Right renal cortex interstitium (tissue), 3 donors: ENCODE data around the gene FRMD8. TPM values are rescaled to one million over a fixed set of nuclear protein-coding genes. Genes with fewer than 3 reads are reported as not detected.
A peak's percentile ranks its signal among the peaks of the same experiment; 100 is the strongest.
"Not testable (repeated sequence)": the region's sequence is repeated elsewhere in the genome, so short reads cannot be mapped to it uniquely, and the experiment has no call there.

ENCODE experiments used
- DNase-seq, 3 donors: peaks; one replicate each; pipeline ENCODE4 v3.0.0-alpha.2; 2013; ENCODE audit warnings: low read depth in 3 of 3, low spot score in 2 of 3
- polyA plus RNA-seq, 3 donors: library from polyadenylated mRNA; unstranded; fragments of 120-200 nt; gene quantifications; one replicate each; pipeline ENCODE4 v1.2.1, GENCODE V29; 2013; ENCODE audit not compliant: insufficient read length in 3 of 3

Gene FRMD8
- polyA plus RNA-seq, 3 donors: 15.5 to 17.8 (median 15.6) TPM

- no peak for DNase-seq
Measured at GRCh38 chr11:65446446-65447277, 60.2 kb downstream of the FRMD8 start.

GRCh38 chr11:65448074-65448417 lies 61.6 kb downstream of the FRMD8 start:
- no peak for DNase-seq

- DNase-seq: no peak
Measured at GRCh38 chr11:65448418-65449105, 62.1 kb downstream of the FRMD8 start.

- DNase-seq: not testable (repeated sequence)
Measured at GRCh38 chr11:65451301-65451700, 64.9 kb downstream of the FRMD8 start.

GRCh38 chr11:65452259-65452658 lies 65.8 kb downstream of the FRMD8 start:
- not testable (repeated sequence) for DNase-seq

- DNase-seq: no peak
Measured at GRCh38 chr11:65452806-65453490, 66.5 kb downstream of the FRMD8 start.

GRCh38 chr11:65454311-65454695 lies 67.9 kb downstream of the FRMD8 start:
- DNase-seq: no peak

- DNase-seq: peak; percentile 69 to 80 (median 75)
Measured at GRCh38 chr11:65454696-65455456, 68.4 kb downstream of the FRMD8 start.

GRCh38 chr11:65456418-65456817 lies 70.0 kb downstream of the FRMD8 start:
- DNase-seq: no peak

GRCh38 chr11:65459552-65459951 lies 73.1 kb downstream of the FRMD8 start:
- DNase-seq: no peak

Other genes with a start within 250 kb of the FRMD8 start
- not detected for gene SPDYC, start 216.4 kb upstream of the FRMD8 start, polyA plus RNA-seq
- gene CAPN1, start 204.7 kb upstream of the FRMD8 start, polyA plus RNA-seq: 100 to 1,000 TPM in 1 of 3 donors, 10 to 100 TPM in 2; 73.4 to 102 (median 83.1) TPM
- gene POLA2, start 124.7 kb upstream of the FRMD8 start, polyA plus RNA-seq: 10 to 100 TPM; 24.3 to 28.2 (median 25.6) TPM
- 10 to 100 TPM in 1 of 3 donors, 1 to 10 TPM in 2; 6.3 to 10.1 (median 6.5) TPM for gene CDC42EP2, start 71.8 kb upstream of the FRMD8 start, polyA plus RNA-seq
- 10 to 100 TPM; 76.7 to 88.5 (median 81.3) TPM for gene DPF2, start 52.8 kb upstream of the FRMD8 start, polyA plus RNA-seq
- under 1 TPM; 0.62 to 0.69 (median 0.64) TPM for gene TIGD3, start 31.9 kb upstream of the FRMD8 start, polyA plus RNA-seq
- 1 to 10 TPM; 5.0 to 6.0 (median 5.2) TPM for gene SLC25A45, start 4.0 kb upstream of the FRMD8 start, polyA plus RNA-seq
- gene NEAT1, start 36.2 kb downstream of the FRMD8 start, polyA plus RNA-seq: 100 to 1,000 TPM in 2 of 3 donors, 10 to 100 TPM in 1; 98.2 to 228 (median 107) TPM
- gene MALAT1, start 112.4 kb downstream of the FRMD8 start, polyA plus RNA-seq: 1,000 to 10,000 TPM in 1 of 3 donors, 100 to 1,000 TPM in 2; 444 to 1,042 (median 635) TPM
- 10 to 100 TPM; 60.9 to 68.7 (median 65.3) TPM for gene SCYL1, start 138.4 kb downstream of the FRMD8 start, polyA plus RNA-seq
- gene LTBP3, start 171.7 kb downstream of the FRMD8 start, polyA plus RNA-seq: 100 to 1,000 TPM in 1 of 3 donors, 10 to 100 TPM in 2; 88.3 to 101 (median 89.4) TPM
- gene ZNRD2, start 183.8 kb downstream of the FRMD8 start, polyA plus RNA-seq: 10 to 100 TPM; 42.9 to 49.8 (median 43.2) TPM
- 10 to 100 TPM; 15.8 to 22.8 (median 21.7) TPM for gene FAM89B, start 185.9 kb downstream of the FRMD8 start, polyA plus RNA-seq
- gene EHBP1L1, start 189.4 kb downstream of the FRMD8 start, polyA plus RNA-seq: 10 to 100 TPM in 2 of 3 donors, 1 to 10 TPM in 1; 9.4 to 12.3 (median 11.0) TPM
- under 1 TPM in 1 of 3 donors, not detected in 2; 0.21 TPM for gene KCNK7, start 209.2 kb downstream of the FRMD8 start, polyA plus RNA-seq
- gene MAP3K11, start 227.6 kb downstream of the FRMD8 start, polyA plus RNA-seq: 10 to 100 TPM; 29.4 to 37.2 (median 31.0) TPM
- gene PCNX3, start 229.1 kb downstream of the FRMD8 start, polyA plus RNA-seq: 10 to 100 TPM; 22.2 to 25.1 (median 23.1) TPM